Panc1 (cell line): ENCODE measurements around the gene NTM. TPM values are rescaled to one million over a fixed set of nuclear protein-coding genes. Genes with fewer than 3 reads are reported as not detected.

Experiments
- ATAC-seq: fragments of 200-7000 bp; cut with Tn5 transposase; 2 replicates; pipeline ENCODE4 v1.9.1; 2020; ENCODE audit warnings: mild to moderate bottlenecking, moderate library complexity
- BruUV-seq: library from RNA; stranded (reverse); fragments of 400-500 nt; replicated peaks from 2 replicates; lab custom pipeline; 2021; lab: Mats Ljungman, UMichigan
- CTCF ChIA-PET: fragments of 300-600 bp; sonication (Branson Sonifier 250); formaldehyde crosslinking; loops from one replicate; lab custom pipeline; 2022; ENCODE audit warnings: antibody characterized with exemption; lab: Charles Lee
- POLR2A ChIA-PET: fragments of 300-600 bp; sonication (Branson Sonifier 250); formaldehyde crosslinking; loops from one replicate; lab custom pipeline; 2022; ENCODE audit warnings: antibody characterized with exemption; lab: Charles Lee
- DNase-seq: peaks from one replicate; pipeline ENCODE4 v3.0.0-alpha.2; 2010; ENCODE audit warnings: low read depth, low spot score
- H3K27ac ChIP-seq: 2 replicates; pipeline ENCODE4 v1.5.1; 2011; ENCODE audit warnings: mild to moderate bottlenecking, low read length, inconsistent platforms
- H3K27me3 ChIP-seq: fragments of 200-500 bp; sonication (Bioruptor generic); 2 replicates; pipeline ENCODE4 v1.6.0; 2014; ENCODE audit warnings: low read length, inconsistent platforms; ENCODE audit not compliant: control insufficient read depth, insufficient read depth
- H3K36me3 ChIP-seq: fragments of 200-500 bp; sonication (Bioruptor generic); 2 replicates; pipeline ENCODE4 v1.5.1; 2014; ENCODE audit warnings: inconsistent platforms, mild to moderate bottlenecking, low read length, moderate library complexity; ENCODE audit not compliant: control insufficient read depth, insufficient read depth
- H3K4me1 ChIP-seq: 2 replicates; pipeline ENCODE4 v1.5.1; 2011; ENCODE audit warnings: inconsistent platforms, mild to moderate bottlenecking, low read length, moderate library complexity; ENCODE audit not compliant: control insufficient read depth, insufficient read depth
- H3K4me3 ChIP-seq, 2 experiments: 2 replicates each; pipeline ENCODE4 v1.5.1; 2011 to 2012; ENCODE audit warnings: low read depth in 2 of 2, low read length in 2 of 2, mild to moderate bottlenecking in 2 of 2, inconsistent platforms in 1 of 2, moderate library complexity in 1 of 2
- H3K9me3 ChIP-seq: fragments of 200-500 bp; sonication (Bioruptor generic); 2 replicates; pipeline ENCODE4 v1.5.1; 2014; ENCODE audit warnings: low read depth, mild to moderate bottlenecking, inconsistent platforms, low read length, moderate library complexity; ENCODE audit not compliant: control insufficient read depth, insufficient read depth
- CTCF ChIP-seq: fragments of 450-650 bp; IDR thresholded peaks from 2 replicates; pipeline ENCODE4 v1.5.1; 2017; ENCODE audit warnings: mild to moderate bottlenecking
- POLR2AphosphoS5 ChIP-seq: IDR thresholded peaks from 2 replicates; pipeline ENCODE4 v1.6.1; 2012; ENCODE audit warnings: mild to moderate bottlenecking, low read depth, low read length, moderate library complexity
- REST ChIP-seq, 2 experiments: IDR thresholded peaks; 2 replicates each; pipeline ENCODE4 v1.6.1; 2011 to 2012; ENCODE audit warnings: low read depth in 2 of 2, control low read depth in 1 of 2, low read length in 1 of 2, mild to moderate bottlenecking in 1 of 2, moderate library complexity in 1 of 2; ENCODE audit not compliant: insufficient read depth in 1 of 2
- SIN3A ChIP-seq: IDR thresholded peaks from 2 replicates; pipeline ENCODE4 v1.6.1; 2012; ENCODE audit warnings: low read depth, mild to moderate bottlenecking, low read length, moderate library complexity, borderline replicate concordance; ENCODE audit not compliant: insufficient read depth
- TCF7L2 ChIP-seq: IDR thresholded peaks from 2 replicates; pipeline ENCODE4 v1.6.1; 2011; ENCODE audit warnings: mild to moderate bottlenecking, low read depth, low read length, inconsistent platforms
- in situ Hi-C: cut with HindIII; loops from 2 replicates; pipeline ENCODE4 v1.10.0; 2016; ENCODE audit warnings: low sequenced_read_pairs, low pct_unique_long_range_greater_than_20kb
- intact Hi-C: fragments of 100-400 bp; cut with micrococcal nuclease; formaldehyde crosslinking; loops from one replicate; pipeline ENCODE4 v1.10.0; 2022; ENCODE audit not compliant: unreplicated experiment
- total RNA-seq: library from RNA; stranded (reverse); gene quantifications from one replicate; pipeline ENCODE4 v1.2.1, GENCODE V29; 2021; ENCODE audit not compliant: unreplicated experiment

Gene NTM
- total RNA-seq, 1 experiment from 2014 or later, result 0.10 TPM

GRCh38 chr11:131902421-131902820 lies 532.0 kb downstream of the NTM start:
- Histone ChIP-seq H3K27ac (no peak overlapping the region), H3K36me3 (no peaks in the 10 kb centered on the region), H3K4me1 (no peaks in the 10 kb centered on the region), H3K4me3 (no peak overlapping the region), H3K9me3 (no peaks in the 10 kb centered on the region), H3K27me3 (no peaks in the 10 kb centered on the region; the same call in 1 of the 2 replicates)
- no peak for TF ChIP-seq CTCF
- TF ChIP-seq POLR2AphosphoS5, result no peak
- no peak for TF ChIP-seq SIN3A
- TF ChIP-seq TCF7L2, result no peak
- no peak for TF ChIP-seq REST (IDR thresholded peaks at IDR 0.05; ENCODE audit: insufficient read depth in 1 of 2, low read depth in 2 of 2, low read length in 1 of 2)
- CTCF ChIA-PET, result no interaction called here
- no peak for DNase-seq
- no TSS peak for BruUV-seq
- no peak for ATAC-seq
- POLR2A ChIA-PET, result no interaction called here
- intact Hi-C loops (no loop called here), in situ Hi-C loops (no loop called here)

GRCh38 chr11:131903074-131903473 lies 532.7 kb downstream of the NTM start:
- H3K36me3 ChIP-seq, result no peaks in the 10 kb centered on the region
- ATAC-seq (no peak), DNase-seq (no peak)
- no peaks in the 10 kb centered on the region; the same call in 1 of the 2 replicates for H3K27me3 ChIP-seq
- ChIA-PET CTCF (no interaction called here), POLR2A (no interaction called here)
- no peak overlapping the region for H3K4me3 ChIP-seq
- BruUV-seq, result no TSS peak
- intact Hi-C loops, result no loop called here
- no peaks in the 10 kb centered on the region for H3K9me3 ChIP-seq
- H3K27ac ChIP-seq, result no peak overlapping the region
- no peaks in the 10 kb centered on the region for H3K4me1 ChIP-seq
- TF ChIP-seq REST (IDR thresholded peaks at IDR 0.05; ENCODE audit: insufficient read depth in 1 of 2, low read depth in 2 of 2, low read length in 1 of 2) (no peak), SIN3A (no peak), TCF7L2 (no peak), POLR2AphosphoS5 (no peak), CTCF (no peak)
- in situ Hi-C loops, result no loop called here
